Epithelial cell of esophagus (primary cell): ENCODE data around the gene ECEL1.
"Not testable (repeated sequence)": the region's sequence is repeated elsewhere in the genome, so short reads cannot be mapped to it uniquely, and the experiment has no call there.

Source experiments
- DNase-seq: peaks from one replicate; pipeline ENCODE4 v3.0.0; 2010; ENCODE audit warnings: low read depth
- H3K4me3 ChIP-seq: 2 replicates; pipeline ENCODE4 v1.5.1; 2011; ENCODE audit warnings: mild to moderate bottlenecking, low read length, control low read depth
- TF ChIP-seq, protein P1 (sequence below): IDR thresholded peaks from 2 replicates; pipeline ENCODE4 v1.5.1; 2011; ENCODE audit warnings: low read depth, mild to moderate bottlenecking, low read length, control low read depth, inconsistent platforms; ENCODE audit not compliant: insufficient read depth; ENCODE audit errors: missing control alignments

Gene ECEL1

DNA sequence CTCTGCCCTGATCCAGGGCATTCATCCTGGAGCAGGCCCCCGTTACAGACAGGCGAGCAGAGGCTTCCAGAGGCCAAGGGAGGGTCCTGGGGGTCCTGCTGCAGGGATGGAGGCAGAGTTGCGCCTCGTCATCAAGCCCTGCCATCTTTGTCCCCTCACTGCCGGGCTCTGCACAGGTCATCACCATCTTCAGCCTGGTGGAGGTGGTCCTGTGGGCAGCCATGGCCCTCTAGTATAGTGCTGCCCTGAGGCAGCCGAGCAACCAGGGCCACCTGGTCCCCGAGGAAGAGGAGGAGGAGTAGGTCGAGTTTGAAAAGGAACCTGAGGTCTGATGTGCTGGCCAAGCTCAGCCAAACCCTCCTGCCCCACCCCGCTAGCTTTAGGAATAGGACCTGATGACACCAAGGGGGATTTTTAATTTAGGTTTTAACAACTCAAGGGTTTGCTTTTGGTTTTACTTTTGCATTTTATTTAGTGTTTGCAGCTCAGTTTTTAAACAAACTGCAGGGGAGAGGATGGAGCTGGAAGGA is 40.5 kb downstream of the ECEL1 start:
- TF ChIP-seq, protein P1, sequence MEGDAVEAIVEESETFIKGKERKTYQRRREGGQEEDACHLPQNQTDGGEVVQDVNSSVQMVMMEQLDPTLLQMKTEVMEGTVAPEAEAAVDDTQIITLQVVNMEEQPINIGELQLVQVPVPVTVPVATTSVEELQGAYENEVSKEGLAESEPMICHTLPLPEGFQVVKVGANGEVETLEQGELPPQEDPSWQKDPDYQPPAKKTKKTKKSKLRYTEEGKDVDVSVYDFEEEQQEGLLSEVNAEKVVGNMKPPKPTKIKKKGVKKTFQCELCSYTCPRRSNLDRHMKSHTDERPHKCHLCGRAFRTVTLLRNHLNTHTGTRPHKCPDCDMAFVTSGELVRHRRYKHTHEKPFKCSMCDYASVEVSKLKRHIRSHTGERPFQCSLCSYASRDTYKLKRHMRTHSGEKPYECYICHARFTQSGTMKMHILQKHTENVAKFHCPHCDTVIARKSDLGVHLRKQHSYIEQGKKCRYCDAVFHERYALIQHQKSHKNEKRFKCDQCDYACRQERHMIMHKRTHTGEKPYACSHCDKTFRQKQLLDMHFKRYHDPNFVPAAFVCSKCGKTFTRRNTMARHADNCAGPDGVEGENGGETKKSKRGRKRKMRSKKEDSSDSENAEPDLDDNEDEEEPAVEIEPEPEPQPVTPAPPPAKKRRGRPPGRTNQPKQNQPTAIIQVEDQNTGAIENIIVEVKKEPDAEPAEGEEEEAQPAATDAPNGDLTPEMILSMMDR: no peak
- H3K4me3 ChIP-seq: no peak overlapping the region
- DNase-seq: no peak

DNA sequence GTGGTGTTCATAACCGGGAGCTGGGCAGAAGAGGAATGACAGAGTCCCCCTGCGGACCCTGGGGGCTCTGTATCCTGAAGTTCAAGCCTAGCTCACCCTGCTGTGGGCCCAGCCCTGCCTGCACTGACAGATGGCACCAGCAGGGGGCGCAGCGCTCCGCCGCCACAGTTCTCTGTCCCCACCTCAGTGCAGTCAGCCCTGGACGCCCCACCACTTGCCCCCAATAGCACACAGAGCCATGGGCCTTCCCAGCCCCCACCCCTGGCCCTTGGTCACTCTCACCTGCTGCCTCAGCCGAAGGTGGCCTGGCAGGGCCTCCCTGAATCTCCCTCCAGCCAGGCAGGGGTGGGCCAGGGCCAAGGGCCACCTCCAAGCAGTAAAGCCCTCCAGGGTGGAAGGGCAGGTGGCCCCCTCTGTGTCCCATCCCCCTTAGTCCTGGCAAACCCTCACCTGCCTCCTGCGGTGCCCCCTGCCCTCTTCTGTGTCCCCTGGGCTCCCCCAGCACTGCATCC is 41.3 kb downstream of the ECEL1 start:
- not testable (repeated sequence) for H3K4me3 ChIP-seq, DNase-seq
- TF ChIP-seq, protein P1: peak; percentile 26

DNA sequence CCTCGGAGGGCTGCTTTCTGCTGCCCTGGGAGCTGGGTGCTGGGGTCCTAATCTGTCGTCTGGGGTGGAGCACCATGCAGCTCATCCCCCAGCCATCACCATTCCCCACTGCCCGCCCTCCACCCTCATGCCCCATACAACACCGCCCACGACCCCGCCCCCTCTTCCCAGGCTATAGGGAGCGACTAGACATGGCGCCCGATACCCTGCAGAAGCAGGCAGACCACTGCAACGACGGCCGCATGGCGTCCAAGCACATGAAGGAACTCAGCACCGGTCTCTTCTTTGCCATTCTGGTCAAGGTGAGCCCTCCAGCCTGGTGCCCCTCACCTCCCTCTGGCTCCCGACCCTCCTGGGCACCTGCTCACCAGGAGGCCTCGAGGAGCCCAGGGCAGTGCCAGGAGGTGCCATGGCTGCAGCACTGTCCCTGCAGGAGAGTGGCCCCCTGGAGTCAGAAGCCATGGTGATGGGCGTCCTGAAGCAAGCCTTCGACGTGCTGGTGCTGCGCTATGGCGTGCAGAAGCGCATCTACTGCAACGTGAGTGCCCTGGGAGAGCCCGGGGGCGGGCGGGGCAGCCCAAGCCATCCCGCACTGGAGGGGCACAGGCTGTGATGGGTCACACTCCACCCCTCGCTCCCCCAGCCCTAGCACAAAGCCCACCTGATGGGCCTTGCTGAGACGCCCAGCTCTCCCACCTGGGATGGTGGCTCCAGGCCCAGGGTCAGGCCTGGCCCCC is 42.3 kb downstream of the ECEL1 start:
- DNase-seq, H3K4me3 ChIP-seq: not testable (repeated sequence)

DNA sequence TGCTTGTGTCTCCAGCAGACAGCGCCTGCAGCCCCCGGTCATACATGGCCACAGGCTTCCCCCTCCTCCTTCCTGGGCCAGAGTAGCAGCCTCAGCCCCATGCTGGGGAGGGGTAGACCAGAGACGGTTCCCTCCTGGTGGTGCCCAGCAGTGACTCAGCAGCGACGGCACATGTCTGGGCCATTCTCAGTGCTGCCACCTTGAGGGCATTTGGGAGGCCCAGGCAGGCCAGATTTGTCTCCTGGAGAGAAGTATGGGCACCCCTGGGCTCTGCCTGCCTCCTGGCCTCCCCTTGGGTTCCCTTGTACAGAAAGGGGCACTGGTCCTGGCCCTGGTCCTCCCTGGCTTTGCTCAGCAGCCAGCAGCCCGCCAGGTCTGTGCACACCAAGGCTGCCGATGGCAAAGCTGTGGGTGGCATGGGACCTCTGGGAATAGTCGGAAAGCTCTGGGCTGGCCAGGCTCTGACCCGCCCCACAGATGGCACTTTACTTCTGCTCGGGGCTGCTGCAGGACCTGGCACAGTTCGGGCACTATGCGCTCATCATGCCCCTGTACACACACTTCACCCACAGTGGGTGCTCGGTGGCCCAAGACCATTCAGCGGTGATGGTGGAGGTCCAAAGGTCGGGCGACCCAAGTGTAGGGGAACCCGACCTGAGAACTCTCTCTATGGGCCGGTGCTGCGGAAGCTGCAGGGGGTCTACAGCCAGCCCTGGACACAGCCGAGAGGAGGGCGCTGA is 43.1 kb downstream of the ECEL1 start:
- no peak overlapping the region for H3K4me3 ChIP-seq
- peak; percentile 82 for DNase-seq
- TF ChIP-seq, protein P1: peak; percentile 84

DNA sequence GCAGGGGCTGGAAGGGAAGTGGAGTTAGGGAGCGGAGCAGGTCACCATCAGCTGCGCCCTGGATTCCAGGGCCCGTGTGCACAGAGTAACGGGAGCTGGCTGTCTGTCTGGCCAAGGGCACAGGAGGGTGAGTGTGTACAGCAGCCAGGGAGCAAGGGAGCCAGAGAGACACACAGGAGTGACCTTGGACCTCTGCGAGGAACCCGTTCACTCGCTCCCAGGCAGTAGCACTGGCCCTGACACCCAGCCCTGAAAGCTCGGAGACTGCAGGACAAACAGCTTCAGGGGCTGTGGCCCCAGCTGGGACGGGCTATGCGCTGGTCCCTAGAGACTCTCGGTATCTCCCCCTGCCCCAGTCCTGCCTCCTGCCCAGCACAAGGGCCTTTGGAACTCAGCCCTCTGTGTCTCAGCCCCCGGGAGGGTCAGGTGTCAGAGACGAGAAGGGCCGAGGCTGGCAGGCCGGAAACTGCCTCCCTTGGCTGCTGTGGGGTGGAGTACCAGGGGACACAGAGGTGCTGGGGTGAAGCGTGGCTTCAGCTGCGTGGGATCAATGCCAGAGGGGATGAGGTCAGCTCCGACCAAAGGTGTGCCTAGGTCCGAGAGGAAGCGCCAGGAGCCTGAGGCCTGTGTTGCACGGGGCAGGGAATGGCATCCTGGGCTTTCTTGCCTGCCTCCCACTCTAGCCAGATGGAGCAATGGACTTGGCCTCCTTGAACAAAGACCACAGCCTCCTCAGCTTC is 43.8 kb downstream of the ECEL1 start:
- not testable (repeated sequence) for DNase-seq, H3K4me3 ChIP-seq

DNA sequence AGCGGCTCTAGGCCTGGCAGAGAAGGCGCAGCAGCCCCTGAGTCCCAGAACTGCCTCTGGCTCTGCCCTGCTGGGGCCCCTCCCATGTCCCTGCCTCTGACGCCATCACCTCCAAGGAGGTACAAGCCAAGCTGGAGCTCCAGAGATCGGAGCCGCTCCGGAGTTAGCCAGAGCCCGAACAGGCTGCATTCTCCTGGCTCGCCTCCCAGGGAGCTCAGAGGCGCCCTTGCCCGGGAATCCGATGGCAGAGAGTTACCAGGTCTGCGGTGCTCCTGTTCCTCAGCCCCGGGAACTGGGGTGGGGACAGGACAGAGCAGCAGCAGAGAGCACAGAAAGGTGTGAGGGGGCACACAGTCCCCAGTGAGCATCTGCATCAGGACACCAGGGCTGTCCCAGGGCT is 44.6 kb downstream of the ECEL1 start:
- not testable (repeated sequence) for DNase-seq, H3K4me3 ChIP-seq

DNA sequence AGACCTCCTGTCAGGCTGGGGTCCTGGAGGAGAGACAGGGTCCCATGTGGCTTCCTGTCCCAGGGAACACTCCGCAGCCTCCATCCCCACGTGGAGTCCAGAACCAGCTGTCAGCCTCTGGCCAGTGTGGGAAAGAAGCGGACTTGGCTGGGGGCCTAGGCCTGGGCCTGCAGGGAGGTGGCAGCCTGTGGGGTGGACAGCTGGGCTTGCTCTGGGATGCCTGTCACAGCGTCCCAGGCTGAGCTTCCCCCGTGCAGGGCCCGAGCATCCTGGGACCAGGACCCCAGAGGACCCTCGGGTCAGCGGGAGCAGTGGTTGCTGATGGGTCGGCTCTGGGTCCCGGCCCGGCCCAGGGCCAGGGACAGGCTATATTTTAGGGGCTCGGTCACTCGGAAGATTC is 45.2 kb downstream of the ECEL1 start:
- DNase-seq, H3K4me3 ChIP-seq: not testable (repeated sequence)

DNA sequence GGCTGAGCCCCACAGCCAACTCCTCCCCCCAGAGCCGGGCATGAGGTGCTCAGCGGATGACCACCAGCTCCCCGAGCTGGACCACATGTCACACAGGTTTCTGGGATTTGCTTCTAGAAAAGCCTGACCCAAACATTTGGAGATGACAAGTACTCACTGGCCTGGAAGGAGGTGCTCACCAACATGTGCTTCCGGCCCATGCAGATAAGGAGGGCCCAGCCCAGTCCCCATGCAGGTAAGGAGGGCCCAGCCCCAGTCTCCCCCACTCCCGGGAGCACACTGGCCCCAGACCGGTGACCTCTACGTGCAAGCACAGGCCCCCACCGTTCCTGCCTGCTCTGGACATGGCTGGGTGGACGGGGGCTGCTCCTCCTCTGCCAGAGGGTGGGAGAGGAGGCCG is 45.7 kb downstream of the ECEL1 start:
- H3K4me3 ChIP-seq, DNase-seq: not testable (repeated sequence)

DNA sequence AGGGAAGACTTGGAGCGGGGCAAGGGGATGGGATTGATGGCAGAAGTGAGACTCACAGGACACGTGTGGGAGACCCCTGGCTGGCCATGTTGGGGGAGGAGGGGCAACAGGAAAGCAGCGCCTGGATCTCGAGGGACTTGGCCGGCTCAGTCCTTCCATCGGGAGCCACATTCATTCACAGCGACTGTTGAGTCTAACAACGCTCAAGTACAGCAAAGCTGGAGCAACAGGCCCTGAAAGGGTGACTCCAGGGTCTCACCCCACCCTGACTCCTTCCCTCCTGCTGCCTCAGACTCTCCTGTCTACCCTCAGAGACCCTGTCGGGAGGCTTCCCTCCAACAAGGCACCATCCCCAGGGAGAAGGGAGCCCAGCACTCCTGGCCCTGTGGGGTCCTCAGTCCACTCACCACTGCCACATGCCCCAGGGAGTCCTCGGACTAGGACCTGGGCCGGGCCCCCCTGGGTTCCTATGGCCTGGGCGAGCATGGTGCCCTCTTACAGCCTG is 46.4 kb downstream of the ECEL1 start:
- DNase-seq: no peak
- TF ChIP-seq, protein P1: no peak
- H3K4me3 ChIP-seq: no peak overlapping the region
